GM18498 (cell line): ENCODE data around the gene ATF3.

ENCODE experiments used
- ATAC-seq: cut with Tn5 transposase; IDR thresholded peaks from one replicate; pipeline ENCODE4 v1.9.1; 2021; ENCODE audit warnings: mild to moderate bottlenecking, moderate library complexity; ENCODE audit not compliant: unreplicated experiment

The ATF3 gene

DNA sequence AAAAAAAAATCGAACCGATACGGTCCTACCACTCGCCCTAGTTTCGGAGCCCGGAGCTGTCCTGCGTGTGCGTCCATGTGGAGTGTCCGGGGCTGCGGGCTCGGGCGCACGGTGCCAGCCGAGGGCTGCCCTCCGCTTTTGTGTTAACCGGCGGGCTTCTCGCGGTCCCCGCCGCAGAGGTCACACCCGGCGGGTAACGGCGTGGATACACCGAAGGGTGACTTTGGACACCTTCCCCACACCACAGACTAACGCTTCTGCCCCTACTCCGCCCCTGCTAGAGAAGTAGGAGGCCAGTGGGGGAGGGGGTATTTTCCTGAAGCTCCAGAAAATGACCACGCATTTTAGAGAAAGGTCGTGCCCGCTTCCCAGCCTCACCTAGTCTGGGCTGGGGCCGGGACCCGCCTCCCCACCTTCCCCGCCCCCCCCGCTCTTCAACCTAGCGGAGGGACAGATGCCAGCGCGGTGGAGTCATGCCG lies 609 bp upstream of the ATF3 start:
- peak; percentile 6 for ATAC-seq

DNA sequence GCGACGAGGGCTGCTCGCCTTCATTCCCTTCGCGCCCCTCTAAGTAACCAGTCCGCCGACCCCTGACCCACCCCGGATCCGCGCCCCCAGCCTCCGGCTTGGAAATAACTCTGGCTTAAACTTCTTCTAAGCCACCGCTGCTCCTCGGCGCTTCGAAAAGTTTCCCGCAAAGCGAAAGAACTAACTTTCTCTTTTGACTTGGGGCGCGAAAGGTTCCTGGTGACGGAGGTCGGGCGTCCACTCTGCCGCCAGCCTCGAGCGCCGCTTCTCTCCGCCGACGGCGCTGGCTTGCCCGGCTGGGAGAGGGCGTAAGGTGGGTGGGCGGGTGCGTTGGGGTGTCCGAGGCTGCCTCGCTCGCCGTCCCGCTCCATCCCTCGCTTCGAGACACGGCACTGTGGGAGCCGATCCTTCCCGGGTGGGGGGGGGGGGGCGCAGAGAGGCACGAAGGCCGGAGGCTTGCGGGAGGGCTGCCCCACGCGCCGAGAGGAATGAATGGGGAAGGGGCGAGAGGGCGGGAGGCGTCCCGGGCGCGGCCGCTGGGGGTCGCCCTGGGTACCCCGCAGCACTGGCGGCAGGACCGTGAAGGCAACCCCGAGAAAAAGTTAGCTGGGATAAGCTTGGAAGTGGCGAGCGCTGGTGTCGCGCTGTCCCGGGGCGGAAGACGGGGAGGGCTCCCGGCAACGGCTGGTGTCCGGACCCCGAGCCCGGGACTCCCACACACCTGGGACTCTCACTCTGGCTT lies 569 bp downstream of the ATF3 start:
- ATAC-seq, result peak; percentile 24

DNA sequence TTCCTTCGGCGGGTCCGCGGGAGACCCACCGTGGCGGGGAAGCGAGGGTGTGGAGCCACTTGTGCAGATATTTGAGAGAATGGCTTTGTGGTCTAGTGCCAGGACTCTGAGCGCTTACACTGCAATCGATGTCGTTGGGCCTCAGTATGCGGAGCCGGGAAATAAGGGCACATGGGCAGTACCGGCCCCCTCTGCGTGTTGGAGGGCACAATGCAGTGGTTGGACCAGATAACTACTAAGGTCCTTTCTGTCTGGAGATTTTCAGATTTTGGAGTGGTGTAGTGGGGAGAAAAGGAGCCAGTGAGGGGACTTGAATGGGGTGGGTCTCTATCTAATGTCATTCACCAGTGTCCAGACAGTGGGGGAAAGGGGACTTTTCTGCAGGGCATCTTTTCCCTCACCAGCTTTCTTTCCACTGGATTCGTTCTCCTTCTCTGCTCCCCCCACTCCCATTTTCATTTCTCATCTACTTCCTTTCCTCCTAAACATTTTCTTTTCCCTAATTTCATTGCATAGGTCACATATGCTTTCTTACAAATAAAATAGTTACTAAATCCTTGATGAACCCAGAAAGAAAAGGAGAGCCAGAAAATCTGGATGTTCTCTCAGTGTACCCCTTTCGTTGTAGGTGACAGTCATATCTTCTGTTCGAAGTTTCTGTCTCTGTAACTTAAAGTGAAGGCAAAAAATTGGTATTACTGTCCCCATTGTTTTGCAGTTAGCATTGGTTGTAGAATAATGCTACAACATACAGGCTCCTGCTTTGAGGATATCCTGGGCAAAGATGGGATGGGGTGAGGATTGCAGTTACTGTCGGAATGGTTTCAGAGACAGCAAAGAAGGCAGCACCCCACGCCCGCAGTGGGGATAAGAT lies 1.4 kb downstream of the ATF3 start:
- no peak for ATAC-seq

DNA sequence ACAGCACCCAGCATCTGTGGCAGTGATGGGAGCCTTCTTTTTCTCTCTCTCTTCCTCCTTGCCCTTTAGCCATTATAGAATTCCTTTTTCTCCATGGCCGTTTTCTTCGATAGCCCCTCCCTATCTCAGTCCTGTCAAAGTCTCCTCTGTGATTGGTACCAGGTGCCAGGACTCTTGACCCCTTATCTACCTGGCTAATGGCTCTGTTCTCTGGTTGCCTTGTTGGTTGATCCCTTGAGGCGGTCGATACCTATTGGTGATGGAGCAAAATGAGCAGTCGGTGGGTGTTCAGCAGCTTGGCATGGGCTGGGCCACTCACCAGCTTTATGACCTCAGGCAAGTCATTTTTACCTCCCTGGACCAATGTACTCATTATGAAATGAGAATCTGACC lies 2.0 kb downstream of the ATF3 start:
- ATAC-seq, result no peak

DNA sequence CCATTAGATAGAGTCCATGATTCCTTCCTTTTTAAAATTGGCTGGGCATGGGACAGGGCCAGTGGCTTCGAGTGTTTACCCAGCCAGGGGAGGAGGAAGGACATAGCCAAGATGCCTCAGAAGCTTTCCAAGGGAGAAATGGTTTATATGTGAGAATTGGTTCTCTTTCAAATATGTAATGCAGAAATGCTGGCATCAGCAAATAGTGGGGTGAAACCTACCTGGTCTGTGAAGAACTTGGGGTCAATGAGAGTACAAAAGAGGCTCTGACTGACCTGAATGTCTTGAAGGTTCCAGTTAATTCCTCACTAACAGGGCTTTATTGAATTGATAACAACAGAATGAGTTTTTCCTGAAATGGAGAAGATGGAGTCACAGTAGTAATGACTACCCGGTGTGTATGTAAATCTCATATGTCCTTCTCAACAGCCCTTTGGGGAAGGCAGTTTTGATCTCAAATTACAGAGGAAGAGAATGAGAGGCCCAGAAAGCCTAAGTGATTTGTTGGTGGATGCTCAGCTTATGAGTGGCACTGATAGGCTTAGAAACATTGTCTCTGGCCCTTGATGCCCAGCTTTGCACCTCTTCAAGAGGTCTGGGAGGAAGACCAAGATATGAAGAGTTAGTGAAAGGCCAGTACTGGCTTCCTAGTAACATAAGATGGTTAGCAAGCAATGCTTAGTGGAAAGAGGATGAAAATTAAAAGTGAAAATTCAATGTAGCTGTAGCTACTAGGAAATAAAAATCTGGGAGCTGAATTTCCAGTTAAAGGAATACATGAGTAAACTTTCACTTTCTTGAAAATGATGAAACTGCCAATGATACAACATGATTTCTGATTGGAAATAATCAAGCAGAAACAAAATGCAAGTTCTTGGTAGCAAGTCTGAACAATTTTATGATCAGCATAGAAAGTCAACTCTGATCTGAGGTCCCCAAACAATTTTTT lies 2.7 kb downstream of the ATF3 start:
- ATAC-seq, result no peak

DNA sequence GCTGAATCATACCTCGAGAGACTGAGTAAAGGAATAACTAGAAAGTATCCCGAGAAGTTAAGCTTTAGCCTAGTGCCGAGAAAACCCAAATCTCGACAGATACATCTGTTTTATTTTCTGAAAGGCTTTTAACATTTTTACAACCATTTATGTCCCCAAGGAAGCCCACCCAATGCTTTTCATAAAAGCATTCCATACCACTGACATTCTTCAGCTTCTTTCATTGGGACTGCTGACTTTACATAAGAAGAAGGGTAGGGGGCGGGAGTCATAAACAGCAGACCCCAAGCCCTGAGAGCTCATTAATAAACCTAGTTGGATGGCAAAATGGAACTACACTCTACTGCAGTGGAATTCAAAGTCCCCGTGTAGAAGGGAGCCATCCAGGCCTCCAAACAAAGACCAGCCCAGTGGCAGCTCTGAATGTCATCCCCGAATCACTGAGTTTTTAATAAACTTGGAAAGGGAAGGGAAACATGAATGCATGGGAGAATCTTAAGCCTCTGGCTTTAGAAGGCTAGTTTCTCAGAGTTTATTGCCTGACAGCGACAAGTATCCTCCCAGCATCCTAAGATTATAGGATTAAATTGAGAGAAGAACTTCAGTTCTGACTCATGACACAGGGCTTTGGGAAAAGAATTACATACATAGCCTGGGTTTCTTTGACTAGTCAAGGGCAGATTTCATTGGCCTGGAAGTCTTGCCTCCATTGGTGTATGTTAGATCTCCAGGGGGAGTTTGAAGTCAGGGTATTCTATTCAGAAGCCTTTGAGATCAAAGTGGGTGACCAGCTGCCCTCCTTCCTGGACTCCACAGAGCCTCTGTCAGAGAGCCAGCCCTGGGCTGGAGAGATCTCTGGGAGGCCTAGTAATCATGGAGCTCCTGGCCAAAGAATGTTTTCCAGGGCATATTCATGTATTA lies 3.7 kb downstream of the ATF3 start:
- ATAC-seq, result no peak

DNA sequence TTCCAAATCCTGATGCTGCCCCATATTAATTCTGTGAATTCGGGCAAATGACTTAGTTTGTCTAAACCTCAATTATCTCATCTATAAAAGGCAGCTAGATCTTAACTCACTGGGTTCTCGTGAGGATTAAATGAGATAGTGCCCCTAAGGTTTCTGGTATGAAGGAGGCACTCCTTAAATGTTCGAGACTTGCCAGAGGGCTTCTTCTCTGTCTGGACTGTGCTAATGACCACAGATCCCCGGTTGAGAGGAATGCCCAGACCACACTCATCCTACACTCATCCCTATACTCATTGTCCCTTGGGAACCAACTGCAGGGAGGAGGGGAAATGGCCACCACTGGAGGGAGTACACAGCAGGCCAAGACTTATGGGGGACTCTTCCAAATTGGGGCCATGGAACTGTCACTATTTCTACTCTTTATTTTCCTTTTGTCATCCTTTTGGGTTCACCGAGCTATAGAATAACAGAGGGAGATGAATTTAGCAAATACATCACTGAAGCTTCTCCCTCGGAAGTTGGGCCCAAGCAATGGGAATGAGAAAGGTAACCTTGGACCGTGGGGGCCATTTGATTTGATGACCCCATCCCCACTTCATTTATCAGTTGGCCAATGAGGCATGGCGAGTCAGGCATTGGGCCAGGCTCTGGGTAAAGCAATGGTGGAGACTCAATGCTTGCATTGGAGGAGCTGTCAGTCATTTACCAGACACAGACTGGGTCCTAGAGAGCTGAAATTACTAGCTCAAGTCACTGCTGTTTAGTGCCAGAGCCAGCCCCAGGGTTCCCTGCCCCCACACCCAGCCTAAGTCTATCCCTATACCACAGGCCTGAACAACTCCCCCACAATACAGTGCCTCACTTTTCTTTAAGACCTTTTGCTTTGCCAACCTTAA lies 5.1 kb downstream of the ATF3 start:
- peak; percentile 16 for ATAC-seq

DNA sequence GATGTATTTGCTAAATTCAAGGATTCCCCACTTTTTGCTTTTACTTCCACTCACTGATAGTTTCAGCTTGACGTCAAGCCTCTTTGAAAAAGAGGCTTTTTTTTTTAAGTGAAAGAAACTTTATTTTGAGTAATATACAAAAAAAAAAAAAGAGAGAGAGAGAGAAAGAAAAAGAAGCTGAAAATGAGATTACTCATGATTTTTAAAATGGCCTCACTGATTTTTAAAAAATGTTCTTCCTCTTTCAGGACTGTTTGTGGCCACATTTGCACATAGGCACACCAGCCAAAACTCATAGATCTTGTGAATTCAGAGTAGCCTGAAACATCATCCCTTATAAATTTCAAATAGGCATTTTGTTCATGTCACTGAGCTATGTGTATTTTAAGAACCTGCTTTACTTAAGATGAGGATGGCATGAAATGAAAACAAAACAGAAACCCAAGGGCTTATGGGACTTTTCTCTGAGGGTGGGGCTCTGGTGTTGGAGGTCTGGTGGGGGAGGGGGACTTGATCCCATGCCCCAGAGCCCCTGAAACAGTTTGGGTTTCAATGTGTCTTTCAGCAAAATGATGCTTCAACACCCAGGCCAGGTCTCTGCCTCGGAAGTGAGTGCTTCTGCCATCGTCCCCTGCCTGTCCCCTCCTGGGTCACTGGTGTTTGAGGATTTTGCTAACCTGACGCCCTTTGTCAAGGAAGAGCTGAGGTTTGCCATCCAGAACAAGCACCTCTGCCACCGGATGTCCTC lies 6.1 kb downstream of the ATF3 start:
- peak; percentile 42 for ATAC-seq

DNA sequence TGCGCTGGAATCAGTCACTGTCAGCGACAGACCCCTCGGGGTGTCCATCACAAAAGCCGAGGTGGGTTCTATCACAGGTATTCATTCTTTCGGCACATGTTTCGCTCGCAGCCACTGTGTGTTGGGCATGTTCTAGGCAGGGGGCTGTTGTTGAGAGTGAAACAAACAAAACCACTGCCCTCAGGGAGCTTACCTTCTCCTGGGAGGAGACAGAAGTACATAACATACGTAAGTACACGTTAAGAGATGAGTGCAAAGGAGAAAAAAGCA lies 6.6 kb downstream of the ATF3 start:
- ATAC-seq, result no peak

DNA sequence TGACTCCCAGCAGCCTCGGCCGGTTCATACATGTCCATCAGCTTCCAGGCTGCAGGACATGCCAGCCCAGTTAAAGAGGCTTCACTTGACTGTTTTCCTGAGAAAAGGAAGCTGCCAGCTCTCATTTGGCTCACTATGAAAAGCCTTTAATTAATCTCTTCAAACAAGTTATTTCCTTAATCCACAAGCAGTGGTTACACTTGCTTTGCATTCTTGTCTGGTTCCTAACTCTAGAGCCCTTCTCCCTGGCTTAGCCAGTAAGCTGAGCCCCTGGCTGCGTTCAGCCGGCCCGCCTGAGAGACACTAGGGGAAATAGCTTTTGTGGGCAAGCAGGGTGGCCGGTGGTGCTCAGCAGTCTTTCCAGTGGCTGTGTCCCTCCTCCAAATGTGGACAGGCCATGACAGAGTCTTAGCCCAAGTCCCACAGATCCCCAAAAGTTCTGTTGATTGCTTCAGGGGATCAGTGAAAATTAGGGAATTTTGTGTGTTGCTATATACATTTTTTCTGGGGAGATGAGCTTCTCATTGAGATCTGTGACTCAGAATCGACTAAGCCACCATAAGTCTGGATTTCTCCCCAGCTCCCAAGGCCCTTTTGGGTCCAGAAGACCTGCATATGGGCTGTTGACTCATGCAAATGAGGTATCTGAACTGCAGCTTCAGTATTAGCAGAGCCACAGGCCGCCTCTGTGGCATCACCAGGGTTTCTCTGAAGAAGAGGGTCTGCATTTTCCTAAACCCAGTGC lies 10.1 kb downstream of the ATF3 start:
- ATAC-seq, result no peak

DNA sequence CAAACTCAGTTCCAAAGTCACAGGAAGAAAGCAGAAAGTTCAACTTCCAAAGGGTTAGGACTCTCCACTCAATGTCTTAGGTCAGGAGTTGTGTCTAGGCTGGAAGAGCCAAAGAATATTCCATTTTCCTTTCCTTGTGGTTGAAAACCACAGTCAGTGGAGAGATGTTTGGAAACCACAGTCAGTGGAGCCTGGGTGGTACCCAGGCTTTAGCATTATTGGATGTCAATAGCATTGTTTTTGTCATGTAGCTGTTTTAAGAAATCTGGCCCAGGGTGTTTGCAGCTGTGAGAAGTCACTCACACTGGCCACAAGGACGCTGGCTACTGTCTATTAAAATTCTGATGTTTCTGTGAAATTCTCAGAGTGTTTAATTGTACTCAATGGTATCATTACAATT lies 11.7 kb downstream of the ATF3 start:
- ATAC-seq, result no peak

DNA sequence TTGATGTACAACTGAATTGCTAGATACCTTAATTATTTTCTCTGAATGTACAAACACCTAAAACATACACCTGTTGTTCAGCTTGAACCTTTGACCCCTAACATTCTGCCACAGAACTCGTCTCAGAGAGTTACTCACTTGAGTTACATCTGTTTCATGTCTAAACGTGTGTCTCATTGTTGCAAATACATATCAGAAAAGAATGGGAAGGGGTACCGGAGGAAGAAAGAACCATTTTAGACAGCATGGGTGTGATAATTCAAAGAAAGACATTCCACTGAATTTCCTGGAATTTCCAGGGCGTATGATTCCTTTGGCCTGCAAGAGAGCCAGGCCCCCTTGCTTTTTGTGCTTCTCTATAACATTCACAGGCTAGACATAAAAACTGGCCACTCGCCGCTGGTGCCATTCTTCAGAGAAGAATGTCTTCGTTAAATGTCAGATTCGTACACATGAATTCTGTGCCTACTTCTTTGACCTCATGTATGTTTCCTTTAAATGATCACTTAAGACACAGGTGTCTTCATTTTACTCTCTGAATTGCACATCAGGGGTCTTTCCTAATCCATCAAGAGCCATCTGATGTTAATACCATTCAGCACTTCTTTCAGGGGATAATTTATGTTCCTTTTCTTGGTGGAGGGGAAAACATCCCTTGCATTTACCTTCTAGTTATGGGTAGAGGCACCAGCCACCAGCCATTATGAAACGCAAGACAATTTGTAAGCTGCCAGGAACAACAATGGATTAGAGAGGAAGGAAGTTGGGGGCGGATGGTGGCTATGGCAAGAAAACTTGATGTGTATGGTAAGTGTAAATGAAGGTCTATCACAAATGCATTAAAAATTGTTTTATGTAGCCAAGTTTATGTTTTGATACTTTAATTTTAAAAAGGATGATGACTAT lies 12.7 kb downstream of the ATF3 start:
- ATAC-seq, result no peak

DNA sequence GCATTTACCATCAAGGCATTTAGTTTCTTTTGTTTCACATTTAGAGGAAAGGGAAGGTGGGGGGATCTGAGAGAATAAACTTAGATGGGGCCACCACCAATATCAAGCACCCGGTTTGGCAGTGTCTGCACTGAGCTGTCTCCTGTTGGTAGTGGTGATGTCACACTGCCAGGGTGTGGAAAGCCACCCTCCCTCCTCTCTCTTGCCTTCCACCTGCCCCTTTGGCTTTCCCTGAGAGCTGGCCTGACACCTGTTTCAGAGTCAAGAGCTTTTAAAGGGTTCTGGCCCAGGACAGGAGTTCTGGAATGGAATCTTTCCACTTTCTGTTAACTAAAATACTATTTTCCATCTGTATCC lies 13.4 kb downstream of the ATF3 start:
- ATAC-seq, result no peak

DNA sequence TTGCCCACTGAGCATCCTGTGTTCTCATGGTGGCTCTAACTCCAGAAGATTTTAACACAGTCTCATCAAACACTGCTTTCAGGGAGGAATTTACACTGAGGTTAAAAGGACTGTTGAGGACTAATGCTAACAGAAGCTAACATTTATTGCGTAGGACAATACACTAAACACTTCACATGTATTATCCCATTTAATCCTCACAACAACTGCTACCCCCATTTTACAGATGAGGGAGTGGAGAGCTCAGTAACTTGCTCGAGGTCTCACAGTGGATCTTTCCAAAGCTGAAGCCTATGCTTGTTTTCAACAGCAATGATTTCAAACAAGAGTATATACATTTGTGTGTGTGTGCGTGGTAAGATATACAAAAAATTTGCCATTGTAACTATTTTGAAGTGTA lies 13.9 kb downstream of the ATF3 start:
- ATAC-seq, result no peak

DNA sequence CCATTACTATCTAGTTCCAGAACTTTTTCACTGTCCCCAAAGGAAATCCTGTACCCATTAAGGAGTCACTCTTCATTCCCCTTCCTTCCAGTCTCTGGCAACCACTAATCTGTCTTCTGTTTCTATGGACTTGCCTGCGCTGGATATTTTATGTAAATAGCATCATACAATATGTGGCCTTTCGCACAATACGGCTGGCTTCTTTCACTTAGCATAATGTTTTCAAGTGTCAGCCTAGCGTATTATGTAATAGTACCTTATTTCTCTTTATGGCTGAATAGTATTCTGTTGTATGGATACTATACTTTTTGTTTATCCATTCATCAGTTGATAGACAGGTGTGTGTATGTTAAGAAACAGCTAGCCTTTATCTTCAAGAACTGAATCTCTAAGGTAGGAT lies 14.3 kb downstream of the ATF3 start:
- ATAC-seq, result no peak

DNA sequence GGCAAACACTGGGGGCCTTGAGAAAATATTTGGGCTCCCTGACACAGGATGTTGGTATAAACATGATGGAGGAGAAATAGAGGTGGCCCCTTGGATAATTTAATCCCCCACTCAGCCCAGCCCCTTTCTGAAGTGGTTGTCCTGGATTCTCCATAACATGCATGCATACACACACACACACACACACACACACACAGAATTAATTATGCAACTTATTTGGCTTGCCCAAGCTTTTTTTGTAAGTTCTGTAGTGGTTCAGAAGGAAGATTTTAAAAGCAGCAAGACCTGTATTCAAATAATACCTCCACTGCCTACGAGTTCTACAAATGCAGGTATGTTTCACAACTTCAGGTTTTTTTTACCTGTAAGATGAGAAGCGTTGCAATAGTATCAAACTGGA lies 15.0 kb downstream of the ATF3 start:
- ATAC-seq, result no peak

DNA sequence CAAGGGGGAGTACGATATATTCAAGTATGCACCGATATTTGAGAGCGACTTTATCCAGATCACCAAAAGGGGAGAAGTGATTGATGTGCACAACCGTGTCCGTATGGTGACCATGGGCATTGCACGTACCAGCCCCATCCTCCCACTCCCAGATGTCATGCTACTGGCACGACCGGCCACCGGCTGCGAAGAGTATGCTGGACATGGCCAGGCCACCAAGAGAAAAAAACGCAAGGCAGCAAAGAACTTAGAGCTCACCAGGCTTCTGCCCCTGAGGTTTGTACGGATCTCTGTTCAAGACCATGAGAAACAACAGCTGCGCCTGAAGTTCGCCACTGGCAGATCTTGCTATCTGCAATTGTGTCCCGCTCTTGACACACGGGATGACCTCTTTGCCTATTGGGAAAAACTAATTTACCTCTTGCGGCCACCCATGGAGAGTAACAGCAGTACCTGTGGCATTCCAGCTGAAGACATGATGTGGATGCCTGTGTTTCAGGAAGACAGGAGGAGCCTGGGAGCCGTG lies 16.5 kb downstream of the ATF3 start:
- ATAC-seq, result no peak
